ENCODE results near the gene IL15RA.
A peak's percentile ranks its signal among the peaks of the same experiment; 100 is the strongest.
"Not testable (repeated sequence)": the region's sequence is repeated elsewhere in the genome, so short reads cannot be mapped to it uniquely, and the experiment has no call there.

IL15RA gene

DNA sequence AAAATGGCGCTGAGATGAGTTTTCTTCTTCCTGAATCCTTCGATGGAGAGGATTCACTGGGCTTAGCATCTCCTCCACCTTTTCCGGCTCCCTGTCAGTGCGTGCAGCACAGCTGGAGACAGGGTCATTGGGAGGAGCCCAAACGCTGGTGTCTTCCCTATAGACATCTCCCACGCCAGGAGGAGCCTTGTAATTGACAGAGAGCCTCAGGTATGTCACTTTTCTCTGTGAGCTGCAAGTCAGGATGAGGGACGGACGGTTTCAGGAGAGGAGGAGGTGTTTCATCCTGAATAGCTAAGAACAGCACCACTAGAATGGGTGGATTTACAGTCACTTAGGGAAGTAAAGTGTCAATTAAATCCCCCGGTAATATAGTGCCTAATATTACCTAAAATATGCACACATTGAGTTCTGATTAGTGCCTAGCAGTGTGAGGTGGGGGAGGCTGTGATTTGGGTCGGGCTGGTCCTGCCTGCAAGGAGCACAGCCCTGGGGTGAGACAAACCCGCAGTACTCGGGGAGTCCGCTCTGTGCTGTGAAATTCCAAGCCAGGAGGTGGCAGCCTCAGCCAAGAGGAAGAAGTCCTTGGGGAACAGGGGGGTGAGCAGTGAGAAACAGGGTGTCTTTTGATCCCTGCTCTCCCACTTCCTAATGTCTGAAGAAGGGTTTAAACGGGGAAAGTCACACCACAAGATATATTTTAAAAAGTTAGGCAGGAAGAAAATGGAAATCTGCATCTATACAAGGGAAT is 28.2 kb downstream of the IL15RA start:
- peak; percentile 56 for DNase-seq

- DNase-seq, result no peak
Observed at GRCh38 chr10:5948208-5948585, 29.1 kb downstream of the IL15RA start.

GRCh38 chr10:5947471-5948207 is 29.7 kb downstream of the IL15RA start:
- DNase-seq, result no peak

DNA sequence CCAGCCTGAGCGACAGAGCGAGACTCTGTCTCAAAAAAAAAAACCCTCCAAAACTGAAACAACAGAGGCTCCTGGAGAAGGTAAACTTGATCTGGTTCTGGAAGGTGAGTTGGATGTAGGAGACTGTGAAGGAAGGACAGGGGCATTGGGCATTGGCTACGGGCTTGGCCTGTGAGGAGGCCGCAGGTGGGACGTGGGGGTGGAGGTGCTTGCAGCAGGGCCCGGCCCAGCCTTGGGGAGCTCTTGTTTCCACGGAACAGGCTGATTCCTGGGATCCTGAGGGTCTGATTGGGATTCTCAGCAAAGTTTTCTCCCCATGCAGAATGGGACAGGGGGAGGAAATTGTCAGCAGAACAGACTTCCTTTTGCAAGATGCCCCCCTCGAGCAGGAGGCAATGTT is 30.6 kb downstream of the IL15RA start:
- DNase-seq, result no peak

DNA sequence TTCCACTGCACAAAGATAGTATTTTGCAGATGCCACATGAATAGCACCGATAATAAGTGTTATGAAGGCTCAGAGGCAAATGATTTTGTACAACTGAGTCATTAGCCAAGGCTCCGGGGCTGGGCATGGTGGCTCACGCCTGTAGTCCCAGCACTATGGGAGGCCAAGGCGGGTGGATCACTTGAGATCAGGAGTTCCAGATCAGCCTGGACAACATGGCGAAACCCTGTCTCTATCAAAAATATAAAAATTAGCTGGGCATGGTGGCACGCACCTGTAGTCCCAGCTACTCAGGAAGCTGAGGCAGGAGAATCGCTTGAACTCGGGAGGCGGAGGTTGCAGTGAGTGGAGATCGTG is 30.9 kb downstream of the IL15RA start:
- DNase-seq, result not testable (repeated sequence)

GRCh38 chr10:5945561-5946418 is 31.6 kb downstream of the IL15RA start:
- no peak for DNase-seq

- no peak for DNase-seq
Observed at GRCh38 chr10:5945190-5945509, 32.2 kb downstream of the IL15RA start.

GRCh38 chr10:5944389-5945189 is 32.8 kb downstream of the IL15RA start:
- no peak for DNase-seq

GRCh38 chr10:5943536-5943935 is 33.8 kb downstream of the IL15RA start:
- DNase-seq, result no peak

DNA sequence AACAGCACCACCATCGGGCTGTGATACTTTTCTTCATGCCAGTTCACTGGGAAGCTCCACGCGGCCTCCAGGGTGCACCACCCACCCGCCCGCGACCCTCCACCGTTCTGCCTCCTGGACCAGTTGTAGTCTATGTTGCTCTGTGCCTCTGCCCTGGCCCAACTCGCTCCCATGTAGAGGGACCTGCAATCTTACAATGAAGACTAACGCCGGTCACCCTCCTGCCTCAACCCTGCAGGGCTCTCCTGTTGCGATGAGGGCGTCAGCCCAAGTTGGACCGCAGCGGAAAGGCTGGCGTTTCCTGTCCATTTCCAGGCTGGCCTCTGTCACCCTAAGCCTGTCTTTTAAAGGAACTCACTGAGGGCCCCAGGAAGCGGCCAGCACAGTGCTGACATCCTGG is 34.9 kb downstream of the IL15RA start:
- DNase-seq, result no peak

- no peak for DNase-seq
Observed at GRCh38 chr10:5942001-5942400, 35.3 kb downstream of the IL15RA start.

GRCh38 chr10:5941579-5941978 is 35.8 kb downstream of the IL15RA start:
- DNase-seq, result no peak

DNA sequence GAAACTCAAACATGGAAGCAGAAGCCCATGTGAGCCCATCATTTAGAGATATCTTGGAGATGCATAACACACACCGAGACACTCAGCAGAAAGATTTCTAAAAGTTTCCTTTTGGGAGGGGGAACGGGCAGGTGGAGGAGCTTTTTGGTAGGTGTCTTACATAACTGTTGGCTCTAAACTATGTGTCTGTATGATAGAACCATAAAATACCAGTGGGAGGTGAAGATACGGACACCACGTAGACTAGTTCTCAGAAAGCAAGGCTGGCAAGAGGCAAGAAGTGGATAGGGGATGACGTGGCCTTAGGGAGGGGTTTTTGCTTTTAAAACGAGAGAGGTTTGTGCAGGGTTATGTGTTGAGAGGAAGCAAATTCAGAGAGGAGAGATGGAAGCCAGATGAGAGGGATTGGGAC is 36.5 kb downstream of the IL15RA start:
- no peak for DNase-seq

DNA sequence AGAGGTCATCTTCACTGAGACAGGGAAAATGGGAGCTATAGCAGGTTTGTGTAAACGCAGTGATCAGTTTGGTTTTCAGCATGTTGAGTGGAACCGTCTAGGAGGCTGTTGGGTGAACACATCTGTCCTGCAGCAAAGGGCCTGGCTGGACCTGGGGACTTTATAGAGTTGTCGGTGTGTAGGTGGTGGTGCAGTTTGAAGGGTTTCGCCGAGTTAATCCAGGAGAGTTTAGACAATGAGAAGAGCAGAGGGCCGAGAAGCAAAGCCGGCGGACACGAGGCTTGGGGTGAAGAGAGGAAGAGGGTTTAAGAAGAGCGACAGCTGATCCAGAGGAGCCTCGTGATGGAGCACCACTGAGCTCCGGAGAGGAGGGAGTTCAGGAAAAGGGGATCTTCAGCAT is 39.1 kb downstream of the IL15RA start:
- DNase-seq, result no peak

GRCh38 chr10:5937016-5937415 is 40.3 kb downstream of the IL15RA start:
- no peak for DNase-seq

- no peak for DNase-seq
Observed at GRCh38 chr10:5935628-5936027, 41.7 kb downstream of the IL15RA start.

- DNase-seq, result no peak
Observed at GRCh38 chr10:5933909-5934546, 43.3 kb downstream of the IL15RA start.

- no peak for DNase-seq
Observed at GRCh38 chr10:5932345-5932744, 45.0 kb downstream of the IL15RA start.

DNA sequence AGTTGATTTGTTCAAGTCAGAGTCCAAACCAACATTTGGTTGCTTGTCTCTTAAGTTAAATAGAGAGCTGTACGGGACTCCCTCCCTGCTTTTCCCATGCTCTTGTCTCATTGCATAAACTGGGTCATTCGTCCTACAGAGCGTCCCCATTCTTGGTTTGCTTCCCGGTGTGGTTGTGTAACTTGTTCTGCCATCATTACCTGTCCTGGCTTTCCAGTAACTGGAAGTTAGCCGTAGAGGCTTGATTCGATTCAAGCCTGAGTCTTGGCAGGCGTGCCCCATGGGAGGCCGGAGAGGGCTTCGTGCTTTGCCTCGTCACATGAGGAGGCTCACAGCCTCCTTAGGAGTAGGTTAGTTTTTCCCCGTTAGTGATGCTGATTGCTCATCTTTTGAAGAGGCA is 47.1 kb downstream of the IL15RA start:
- no peak for DNase-seq

DNA sequence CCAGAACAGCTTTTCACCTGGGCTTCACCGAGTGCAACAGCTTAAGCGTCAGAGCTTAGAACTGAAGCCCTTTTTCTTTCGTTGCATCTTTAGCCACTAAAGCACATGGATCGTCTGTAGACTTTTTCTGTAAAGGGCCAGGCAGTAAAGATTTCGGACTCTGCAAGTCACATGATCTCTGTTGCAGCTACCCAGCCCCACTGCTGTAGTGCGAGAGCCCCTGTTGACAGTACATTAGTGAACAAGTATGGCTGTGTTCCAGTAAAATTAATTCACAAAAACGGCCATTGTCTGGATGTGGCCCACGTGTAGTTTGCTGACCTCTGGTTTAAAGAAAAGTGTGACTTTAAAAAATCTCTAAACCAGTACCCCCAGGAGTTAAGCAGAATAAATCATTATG is 47.9 kb downstream of the IL15RA start:
- DNase-seq, result no peak

DNA sequence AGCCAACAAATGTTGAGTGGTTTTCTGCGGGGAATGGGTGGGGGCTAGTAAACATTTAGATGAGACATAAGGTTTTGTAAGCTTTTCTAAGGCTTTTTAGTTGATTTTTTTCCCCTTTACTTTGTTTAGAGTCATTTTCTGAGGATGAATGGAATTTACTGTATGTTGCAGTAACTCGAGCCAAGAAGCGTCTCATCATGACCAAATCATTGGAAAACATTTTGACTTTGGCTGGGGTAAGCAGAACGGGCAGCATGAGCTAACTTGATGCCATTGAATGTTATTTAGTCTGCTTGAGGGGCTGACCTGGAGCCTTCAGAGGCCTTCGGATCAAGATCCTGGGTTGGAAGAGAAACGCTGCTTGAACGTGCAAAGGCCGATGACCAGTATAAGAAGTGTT is 50.0 kb downstream of the IL15RA start:
- no peak for DNase-seq

GRCh38 chr10:5924889-5925288 is 52.5 kb downstream of the IL15RA start:
- no peak for DNase-seq

GRCh38 chr10:5921746-5922145 is 55.6 kb downstream of the IL15RA start:
- no peak for DNase-seq

Measured in stimulated activated CD8-positive, alpha-beta memory T cell treated with anti-CD3 and anti-CD28 coated beads, Interleukin-4, amount 100 ng/mL, for 48 hours (primary cell).